C4-2B (cell line): Measurements from ENCODE around the gene HOXC9.

Source experiments
- CTCF ChIP-seq: fragments of 450-650 bp; conservative IDR thresholded peaks from 2 replicates; pipeline ENCODE4 v1.5.1; 2017; ENCODE audit warnings: mild to moderate bottlenecking
- ZFX ChIP-seq: fragments of 450-650 bp; IDR thresholded peaks from 2 replicates; pipeline ENCODE4 v1.6.1; 2017

DNA sequence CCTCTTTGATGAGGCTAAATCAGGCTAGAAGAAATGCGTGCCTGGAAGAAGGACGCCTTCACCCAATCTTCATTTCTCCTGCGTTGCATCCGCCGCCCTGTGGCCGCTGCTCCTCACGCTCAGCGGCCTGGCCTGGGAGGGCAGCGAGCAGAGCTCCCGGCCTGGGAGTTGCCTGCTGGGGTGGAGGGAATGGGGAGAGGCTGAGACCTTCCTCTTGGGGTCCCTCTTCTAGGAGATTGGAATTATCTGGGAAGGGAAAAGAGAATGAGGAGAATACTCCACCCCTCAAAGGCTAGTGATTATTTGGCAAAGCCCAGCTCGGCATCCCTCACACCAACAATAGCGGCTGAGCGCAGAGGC lies 47.6 kb upstream of the HOXC9 start:
- TF ChIP-seq CTCF (no peak), ZFX (no peak)
